Hematopoietic multipotent progenitor cell treated with erythropoietin and hydrocortisone succinate and interleukin-3 and kit ligand, for 6 days (in vitro differentiated cells): ENCODE data around the gene WDFY4.
A peak's percentile ranks its signal among the peaks of the same experiment; 100 is the strongest.

Source experiments
- DNase-seq: peaks from one replicate; pipeline ENCODE4 v3.0.0-alpha.2; 2015

WDFY4 gene

GRCh38 chr10:48710647-48711275 lies 26.1 kb downstream of the WDFY4 start:
- DNase-seq: no peak

GRCh38 chr10:48711830-48712229 lies 27.2 kb downstream of the WDFY4 start:
- no peak for DNase-seq

- DNase-seq: peak; percentile 10
Measured at GRCh38 chr10:48714088-48714487, 29.4 kb downstream of the WDFY4 start.

GRCh38 chr10:48716416-48716815 lies 31.7 kb downstream of the WDFY4 start:
- DNase-seq: no peak

GRCh38 chr10:48720611-48721010 lies 35.9 kb downstream of the WDFY4 start:
- DNase-seq: no peak

- DNase-seq: no peak
Measured at GRCh38 chr10:48722153-48723145, 37.8 kb downstream of the WDFY4 start.

GRCh38 chr10:48724127-48724526 lies 39.5 kb downstream of the WDFY4 start:
- no peak for DNase-seq

GRCh38 chr10:48725708-48726107 lies 41.0 kb downstream of the WDFY4 start:
- DNase-seq: no peak

- no peak for DNase-seq
Measured at GRCh38 chr10:48727866-48728265, 43.2 kb downstream of the WDFY4 start.

GRCh38 chr10:48729222-48729621 lies 44.5 kb downstream of the WDFY4 start:
- DNase-seq: no peak

GRCh38 chr10:48729941-48730457 lies 45.3 kb downstream of the WDFY4 start:
- DNase-seq: no peak

GRCh38 chr10:48731141-48731540 lies 46.5 kb downstream of the WDFY4 start:
- DNase-seq: no peak

- DNase-seq: no peak
Measured at GRCh38 chr10:48731654-48732053, 47.0 kb downstream of the WDFY4 start.

GRCh38 chr10:48733329-48733728 lies 48.7 kb downstream of the WDFY4 start:
- no peak for DNase-seq

GRCh38 chr10:48735836-48736390 lies 51.2 kb downstream of the WDFY4 start:
- no peak for DNase-seq

GRCh38 chr10:48736596-48736995 lies 51.9 kb downstream of the WDFY4 start:
- DNase-seq: no peak

GRCh38 chr10:48737886-48738285 lies 53.2 kb downstream of the WDFY4 start:
- DNase-seq: no peak

GRCh38 chr10:48739170-48739569 lies 54.5 kb downstream of the WDFY4 start:
- no peak for DNase-seq

- DNase-seq: no peak
Measured at GRCh38 chr10:48740015-48740707, 55.5 kb downstream of the WDFY4 start.

- DNase-seq: no peak
Measured at GRCh38 chr10:48740988-48741387, 56.3 kb downstream of the WDFY4 start.

- DNase-seq: no peak
Measured at GRCh38 chr10:48742891-48743860, 58.5 kb downstream of the WDFY4 start.

- no peak for DNase-seq
Measured at GRCh38 chr10:48744587-48744986, 59.9 kb downstream of the WDFY4 start.
